A673 (cell line): Measurements from ENCODE around the gene THAP4. TPM values are rescaled to one million over a fixed set of nuclear protein-coding genes. Genes with fewer than 3 reads are reported as not detected.
"Not testable (repeated sequence)": the region's sequence is repeated elsewhere in the genome, so short reads cannot be mapped to it uniquely, and the experiment has no call there.

Experiments used
- BruUV-seq: library from RNA; stranded (reverse); fragments of 400-500 nt; replicated peaks from 2 replicates; lab custom pipeline; 2021; lab: Mats Ljungman, UMichigan
- CTCF ChIA-PET: fragments of 300-600 bp; sonication (Branson Sonifier 250); formaldehyde crosslinking; loops from one replicate; lab custom pipeline; 2022; ENCODE audit warnings: antibody characterized with exemption; lab: Charles Lee
- POLR2A ChIA-PET: fragments of 300-600 bp; sonication (Branson Sonifier 250); formaldehyde crosslinking; loops from one replicate; lab custom pipeline; 2022; ENCODE audit warnings: antibody characterized with exemption; ENCODE audit not compliant: low non-redundant PET; lab: Charles Lee
- DNase-seq: peaks from one replicate; pipeline ENCODE4 v3.0.0-alpha.2; 2015; ENCODE audit warnings: low spot score
- H3K27ac ChIP-seq: fragments of 200-600 bp; sonication (generic); 2 replicates; pipeline ENCODE4 v1.5.1; 2016; ENCODE audit warnings: mixed run types, low read depth, mild to moderate bottlenecking, mixed read lengths, antibody characterized with exemption, low read length; ENCODE audit not compliant: poor library complexity, severe bottlenecking
- H3K27me3 ChIP-seq: fragments of 200-600 bp; sonication (generic); replicated peaks from 2 replicates; pipeline ENCODE4 v1.6.1; 2017; ENCODE audit warnings: mixed run types, low read depth, mild to moderate bottlenecking, mixed read lengths, antibody characterized with exemption, low read length; ENCODE audit not compliant: insufficient read depth, poor library complexity
- H3K36me3 ChIP-seq: fragments of 200-600 bp; sonication (generic); 2 replicates; pipeline ENCODE4 v1.6.1; 2016; ENCODE audit warnings: mixed run types, mild to moderate bottlenecking, mixed read lengths, antibody characterized with exemption, low read length; ENCODE audit not compliant: insufficient read depth, poor library complexity, severe bottlenecking
- H3K4me1 ChIP-seq: fragments of 200-600 bp; sonication (generic); 2 replicates; pipeline ENCODE4 v1.6.1; 2017; ENCODE audit warnings: mixed run types, mild to moderate bottlenecking, mixed read lengths, antibody characterized with exemption, low read length; ENCODE audit not compliant: insufficient read depth, poor library complexity, severe bottlenecking
- H3K4me3 ChIP-seq: fragments of 200-600 bp; sonication (generic); 2 replicates; pipeline ENCODE4 v1.5.1; 2016; ENCODE audit warnings: low read depth, mixed run types, mild to moderate bottlenecking, mixed read lengths, low read length; ENCODE audit not compliant: poor library complexity, severe bottlenecking
- H3K9me3 ChIP-seq: fragments of 200-600 bp; sonication (generic); 2 replicates; pipeline ENCODE4 v1.6.1; 2016; ENCODE audit warnings: mixed run types, low read depth, mild to moderate bottlenecking, mixed read lengths, antibody characterized with exemption, low read length; ENCODE audit not compliant: poor library complexity, severe bottlenecking
- CTCF ChIP-seq: fragments of 300-800, 200-600 bp; sonication (generic); conservative IDR thresholded peaks from 2 replicates; pipeline ENCODE4 v1.5.1; 2017; ENCODE audit warnings: low read depth, mild to moderate bottlenecking, antibody characterized with exemption, low read length, moderate library complexity, mixed read lengths
- EZH2 ChIP-seq: fragments of 200-600 bp; sonication (generic); IDR thresholded peaks from 2 replicates; pipeline ENCODE4 v1.6.1; 2017; ENCODE audit warnings: borderline replicate concordance, low read depth, mild to moderate bottlenecking, mixed read lengths, antibody characterized with exemption, low read length; ENCODE audit not compliant: poor library complexity, severe bottlenecking
- intact Hi-C: fragments of 100-400 bp; cut with micrococcal nuclease; formaldehyde crosslinking; loops from one replicate; pipeline ENCODE4 v1.10.0; 2022; ENCODE audit not compliant: unreplicated experiment
- total RNA-seq: library from RNA; stranded (reverse); gene quantifications from 2 replicates; pipeline ENCODE4 v1.2.3, GENCODE V29; 2021

Gene THAP4
- total RNA-seq, 1 experiment from 2014 or later, result 82.0 TPM

- H3K4me3 ChIP-seq, result no peak overlapping the region
- TF ChIP-seq EZH2 (no peak), CTCF (no peak)
- no peak for DNase-seq
- CTCF ChIA-PET, result no interaction called here
- POLR2A ChIA-PET, result interaction anchor here (0.6 kb wide), 1 partner anchor 18 kb away, joined by 11 read pairs; no protein-coding TSS in a partner anchor
- H3K36me3 ChIP-seq, result no peaks in the 10 kb centered on the region
- H3K27ac ChIP-seq, result no peak overlapping the region
- no peaks in the 10 kb centered on the region for H3K9me3 ChIP-seq
- BruUV-seq, result no TSS peak
- no peaks in the 10 kb centered on the region for H3K4me1 ChIP-seq
- H3K27me3 ChIP-seq, result no peaks in the 10 kb centered on the region
- intact Hi-C loops, result no loop called here
Measured at GRCh38 chr2:241567776-241568175, 69.2 kb downstream of the THAP4 start.

- POLR2A ChIA-PET, result interaction anchor here (0.6 kb wide), 1 partner anchor 19 kb away, joined by 11 read pairs; no protein-coding TSS in a partner anchor
- H3K36me3 ChIP-seq, CTCF ChIA-PET: not testable (repeated sequence)
Measured at GRCh38 chr2:241567266-241567665, 69.7 kb downstream of the THAP4 start.

GRCh38 chr2:241566468-241566867 lies 70.5 kb downstream of the THAP4 start:
- Histone ChIP-seq H3K27me3 (no peaks in the 10 kb centered on the region), H3K36me3 (no peaks in the 10 kb centered on the region), H3K9me3 (no peaks in the 10 kb centered on the region), H3K4me3 (no peak overlapping the region), H3K4me1 (no peaks in the 10 kb centered on the region), H3K27ac (no peak overlapping the region)
- BruUV-seq, result no TSS peak
- CTCF ChIA-PET, result no interaction called here
- intact Hi-C loops, result no loop called here
- POLR2A ChIA-PET, result no interaction called here
- DNase-seq, result no peak
- TF ChIP-seq CTCF (no peak), EZH2 (no peak)

More at GRCh38 chr2:241567266-241567665, 69.7 kb downstream of the THAP4 start:
- H3K9me3 ChIP-seq, H3K27me3 ChIP-seq, H3K4me1 ChIP-seq, intact Hi-C loops, H3K4me3 ChIP-seq, H3K27ac ChIP-seq, DNase-seq, BruUV-seq: not testable (repeated sequence)

- BruUV-seq, H3K27me3 ChIP-seq: not testable (repeated sequence)
Measured at GRCh38 chr2:241566021-241566420, 70.9 kb downstream of the THAP4 start.

More at GRCh38 chr2:241566021-241566420, 70.9 kb downstream of the THAP4 start:
- H3K36me3 ChIP-seq, H3K4me3 ChIP-seq, H3K4me1 ChIP-seq, intact Hi-C loops, H3K27ac ChIP-seq, POLR2A ChIA-PET, DNase-seq, H3K9me3 ChIP-seq, CTCF ChIA-PET: not testable (repeated sequence)
